GM19351 (cell line): Measurements from ENCODE around the gene ADGRL1.
"Not testable (repeated sequence)": the region's sequence is repeated elsewhere in the genome, so short reads cannot be mapped to it uniquely, and the experiment has no call there.

Experiments used
- ATAC-seq: cut with Tn5 transposase; IDR thresholded peaks from one replicate; pipeline ENCODE4 v1.9.1; 2021; ENCODE audit warnings: mild to moderate bottlenecking, moderate library complexity; ENCODE audit not compliant: unreplicated experiment

Gene ADGRL1

GRCh38 chr19:14205452-14206287 is at the start of gene ADGRL1:
ADGRL1 (minus strand) TSS chr19:14206169; CDS start chr19:14183602, 22,567 bp downstream.
- not testable (repeated sequence) for ATAC-seq

- not testable (repeated sequence) for ATAC-seq
Observed at GRCh38 chr19:14255316-14255715, 49.3 kb upstream of the ADGRL1 start.

GRCh38 chr19:14253822-14254599 is 48.0 kb upstream of the ADGRL1 start:
- not testable (repeated sequence) for ATAC-seq

- ATAC-seq: not testable (repeated sequence)
Observed at GRCh38 chr19:14252136-14252535, 46.2 kb upstream of the ADGRL1 start.

- ATAC-seq: no peak
Observed at GRCh38 chr19:14250870-14251269, 44.9 kb upstream of the ADGRL1 start.

GRCh38 chr19:14250315-14250714 is 44.3 kb upstream of the ADGRL1 start:
- ATAC-seq: not testable (repeated sequence)

GRCh38 chr19:14249891-14250290 is 43.9 kb upstream of the ADGRL1 start:
- not testable (repeated sequence) for ATAC-seq

GRCh38 chr19:14249012-14249754 is 43.2 kb upstream of the ADGRL1 start:
- not testable (repeated sequence) for ATAC-seq

GRCh38 chr19:14248578-14249011 is 42.6 kb upstream of the ADGRL1 start:
- no peak for ATAC-seq

GRCh38 chr19:14247548-14248471 is 41.8 kb upstream of the ADGRL1 start:
- not testable (repeated sequence) for ATAC-seq

- not testable (repeated sequence) for ATAC-seq
Observed at GRCh38 chr19:14247205-14247547, 41.2 kb upstream of the ADGRL1 start.

- ATAC-seq: not testable (repeated sequence)
Observed at GRCh38 chr19:14244393-14244792, 38.4 kb upstream of the ADGRL1 start.

GRCh38 chr19:14243718-14244117 is 37.7 kb upstream of the ADGRL1 start:
- ATAC-seq: not testable (repeated sequence)

GRCh38 chr19:14237014-14237941 is 31.3 kb upstream of the ADGRL1 start:
- no peak for ATAC-seq

- ATAC-seq: not testable (repeated sequence)
Observed at GRCh38 chr19:14232945-14233344, 27.0 kb upstream of the ADGRL1 start.

GRCh38 chr19:14228446-14229071 is 22.6 kb upstream of the ADGRL1 start:
- ATAC-seq: not testable (repeated sequence)

- ATAC-seq: not testable (repeated sequence)
Observed at GRCh38 chr19:14226498-14226897, 20.5 kb upstream of the ADGRL1 start.

- ATAC-seq: no peak
Observed at GRCh38 chr19:14222886-14223285, 16.9 kb upstream of the ADGRL1 start.
